ENCODE data around the gene KCNIP3. TPM values are rescaled to one million over a fixed set of nuclear protein-coding genes. Genes with fewer than 3 reads are reported as not detected.

KCNIP3 gene
- total RNA-seq, 1 donor from 2014 or later, result not detected

GRCh38 chr2:95314964-95315611, 17.9 kb downstream of the KCNIP3 start:
- no peak for DNase-seq (ENCODE audit: low spot score)
- Mint-ChIP-seq H3K4me1 (ENCODE audit: low read depth) (no peaks in the 10 kb centered on the region), H3K27me3 (ENCODE audit: insufficient read depth) (no peaks in the 10 kb centered on the region), H3K36me3 (ENCODE audit: low read depth) (no peaks in the 10 kb centered on the region), H3K4me3 (no peak overlapping the region), H3K9me3 (no peaks in the 10 kb centered on the region), H3K27ac (no peak overlapping the region)
- intact Hi-C loops (cut with micrococcal nuclease), result no loop called here

GRCh38 chr2:95315801-95316411, 18.8 kb downstream of the KCNIP3 start:
- Mint-ChIP-seq H3K27ac (no peak overlapping the region), H3K36me3 (ENCODE audit: low read depth) (no peaks in the 10 kb centered on the region), H3K4me3 (no peak overlapping the region), H3K4me1 (ENCODE audit: low read depth) (no peaks in the 10 kb centered on the region), H3K9me3 (no peaks in the 10 kb centered on the region), H3K27me3 (ENCODE audit: insufficient read depth) (no peaks in the 10 kb centered on the region)
- no peak for DNase-seq (ENCODE audit: low spot score)
- intact Hi-C loops (cut with micrococcal nuclease), result no loop called here

GRCh38 chr2:95316466-95317122, 19.4 kb downstream of the KCNIP3 start:
- no peak for DNase-seq (ENCODE audit: low spot score)
- Mint-ChIP-seq H3K4me1 (ENCODE audit: low read depth) (no peaks in the 10 kb centered on the region), H3K27me3 (ENCODE audit: insufficient read depth) (no peaks in the 10 kb centered on the region), H3K9me3 (no peaks in the 10 kb centered on the region), H3K4me3 (no peak overlapping the region), H3K36me3 (ENCODE audit: low read depth) (no peaks in the 10 kb centered on the region), H3K27ac (no peak overlapping the region)
- intact Hi-C loops (cut with micrococcal nuclease), result no loop called here

- no peaks in the 10 kb centered on the region for H3K4me1 Mint-ChIP-seq (ENCODE audit: low read depth)
- no peak overlapping the region for H3K27ac Mint-ChIP-seq
- no peaks in the 10 kb centered on the region for H3K27me3 Mint-ChIP-seq (ENCODE audit: insufficient read depth)
- H3K36me3 Mint-ChIP-seq (ENCODE audit: low read depth), result no peaks in the 10 kb centered on the region
- no peak for DNase-seq (ENCODE audit: low spot score)
- no peak overlapping the region for H3K4me3 Mint-ChIP-seq
- no peaks in the 10 kb centered on the region for H3K9me3 Mint-ChIP-seq
- intact Hi-C loops (cut with micrococcal nuclease), result no loop called here
These were observed 20.0 kb downstream of the KCNIP3 start for GRCh38 chr2:95317123-95317500.

GRCh38 chr2:95317665-95318425, 20.7 kb downstream of the KCNIP3 start:
- no peaks in the 10 kb centered on the region for H3K4me1 Mint-ChIP-seq (ENCODE audit: low read depth)
- H3K36me3 Mint-ChIP-seq (ENCODE audit: low read depth), result no peaks in the 10 kb centered on the region
- no peak overlapping the region for H3K4me3 Mint-ChIP-seq
- no peaks in the 10 kb centered on the region for H3K9me3 Mint-ChIP-seq
- H3K27ac Mint-ChIP-seq, result no peak overlapping the region
- no peak for DNase-seq (ENCODE audit: low spot score)
- intact Hi-C loops (cut with micrococcal nuclease), result no loop called here
- H3K27me3 Mint-ChIP-seq (ENCODE audit: insufficient read depth), result no peaks in the 10 kb centered on the region

- DNase-seq (ENCODE audit: low spot score), result no peak
- Mint-ChIP-seq H3K4me1 (ENCODE audit: low read depth) (no peaks in the 10 kb centered on the region), H3K9me3 (no peaks in the 10 kb centered on the region), H3K4me3 (no peak overlapping the region), H3K36me3 (ENCODE audit: low read depth) (no peaks in the 10 kb centered on the region), H3K27ac (no peak overlapping the region), H3K27me3 (ENCODE audit: insufficient read depth) (no peaks in the 10 kb centered on the region)
- intact Hi-C loops (cut with micrococcal nuclease), result no loop called here
These were observed 21.5 kb downstream of the KCNIP3 start for GRCh38 chr2:95318431-95319220.

GRCh38 chr2:95319481-95320343, 22.6 kb downstream of the KCNIP3 start:
- H3K27me3 Mint-ChIP-seq (ENCODE audit: insufficient read depth), result no peaks in the 10 kb centered on the region
- H3K27ac Mint-ChIP-seq, result no peak overlapping the region
- no peak overlapping the region for H3K4me3 Mint-ChIP-seq
- H3K9me3 Mint-ChIP-seq, result no peaks in the 10 kb centered on the region
- intact Hi-C loops (cut with micrococcal nuclease), result no loop called here
- no peak for DNase-seq (ENCODE audit: low spot score)
- H3K36me3 Mint-ChIP-seq (ENCODE audit: low read depth), result no peaks in the 10 kb centered on the region
- no peaks in the 10 kb centered on the region for H3K4me1 Mint-ChIP-seq (ENCODE audit: low read depth)

GRCh38 chr2:95320344-95320712, 23.2 kb downstream of the KCNIP3 start:
- intact Hi-C loops (cut with micrococcal nuclease), result no loop called here
- DNase-seq (ENCODE audit: low spot score), result no peak
- Mint-ChIP-seq H3K27ac (no peak overlapping the region), H3K36me3 (ENCODE audit: low read depth) (no peaks in the 10 kb centered on the region), H3K4me3 (no peak overlapping the region), H3K4me1 (ENCODE audit: low read depth) (no peaks in the 10 kb centered on the region), H3K27me3 (ENCODE audit: insufficient read depth) (no peaks in the 10 kb centered on the region), H3K9me3 (no peaks in the 10 kb centered on the region)

GRCh38 chr2:95320986-95321767, 24.0 kb downstream of the KCNIP3 start:
- H3K27me3 Mint-ChIP-seq (ENCODE audit: insufficient read depth), result no peaks in the 10 kb centered on the region
- no peaks in the 10 kb centered on the region for H3K36me3 Mint-ChIP-seq (ENCODE audit: low read depth)
- no peak overlapping the region for H3K27ac Mint-ChIP-seq
- no peak overlapping the region for H3K4me3 Mint-ChIP-seq
- intact Hi-C loops (cut with micrococcal nuclease), result no loop called here
- no peak for DNase-seq (ENCODE audit: low spot score)
- H3K4me1 Mint-ChIP-seq (ENCODE audit: low read depth), result no peaks in the 10 kb centered on the region
- H3K9me3 Mint-ChIP-seq, result peaks cover 3% of the 10 kb centered on the region

- H3K27me3 Mint-ChIP-seq (ENCODE audit: insufficient read depth), result no peaks in the 10 kb centered on the region
These were observed 26.4 kb downstream of the KCNIP3 start for GRCh38 chr2:95323347-95324155.

GRCh38 chr2:95325026-95325425, 27.9 kb downstream of the KCNIP3 start:
- H3K9me3 Mint-ChIP-seq, result peaks cover 3% of the 10 kb centered on the region
- intact Hi-C loops (cut with micrococcal nuclease), result no loop called here

More at GRCh38 chr2:95323347-95324155, 26.4 kb downstream of the KCNIP3 start:
- H3K4me3 Mint-ChIP-seq, result no peak overlapping the region
- H3K36me3 Mint-ChIP-seq (ENCODE audit: low read depth), result no peaks in the 10 kb centered on the region
- intact Hi-C loops (cut with micrococcal nuclease), result no loop called here
- no peak for DNase-seq (ENCODE audit: low spot score)
- no peak overlapping the region for H3K27ac Mint-ChIP-seq
- H3K4me1 Mint-ChIP-seq (ENCODE audit: low read depth), result no peaks in the 10 kb centered on the region
- peaks cover 3% of the 10 kb centered on the region for H3K9me3 Mint-ChIP-seq

More at GRCh38 chr2:95325026-95325425, 27.9 kb downstream of the KCNIP3 start:
- no peak for DNase-seq (ENCODE audit: low spot score)
- Mint-ChIP-seq H3K4me1 (ENCODE audit: low read depth) (no peaks in the 10 kb centered on the region), H3K27me3 (ENCODE audit: insufficient read depth) (no peaks in the 10 kb centered on the region), H3K4me3 (no peak overlapping the region), H3K36me3 (ENCODE audit: low read depth) (no peaks in the 10 kb centered on the region), H3K27ac (no peak overlapping the region)

Data from activated T-helper 1 cell treated with anti-CD3 and anti-CD28 coated beads, Interleukin-12 subunit alpha, Interleukin-12 subunit beta, Interleukin-2, Interleukin-4 antibody, amounts not matched to agents 30 ng/mL and 10 ng/mL and 1 ng/mL, durations not matched to agents 14 hours and 24 hours and 36 hours (primary cell).